Muscle layer of duodenum (tissue), 2 donors: ENCODE measurements around the gene KDM2A.
"Not testable (repeated sequence)": the region's sequence is repeated elsewhere in the genome, so short reads cannot be mapped to it uniquely, and the experiment has no call there.

Experiments
- H3K27ac ChIP-seq: one replicate; pipeline ENCODE4 v1.7.0; 2013; ENCODE audit warnings: mild to moderate bottlenecking, low read length
- H3K27me3 ChIP-seq: one replicate; pipeline ENCODE4 v1.7.0; 2013; ENCODE audit warnings: low read depth, mild to moderate bottlenecking, control low read depth, low read length
- H3K36me3 ChIP-seq, 2 donors: one replicate each; pipeline ENCODE4 v1.7.0; 2013; ENCODE audit warnings: low read length in 2 of 2, control low read depth in 1 of 2, mild to moderate bottlenecking in 1 of 2; ENCODE audit not compliant: insufficient read depth in 2 of 2, control insufficient read depth in 1 of 2
- H3K4me1 ChIP-seq, 2 donors: one replicate each; pipeline ENCODE4 v1.7.0; 2013; ENCODE audit warnings: low read length in 2 of 2, mild to moderate bottlenecking in 2 of 2, control low read depth in 1 of 2, moderate library complexity in 1 of 2; ENCODE audit not compliant: insufficient read depth in 2 of 2, control insufficient read depth in 1 of 2
- H3K4me3 ChIP-seq, 2 donors: one replicate each; pipeline ENCODE4 v1.7.0; 2013; ENCODE audit warnings: low read length in 2 of 2, low read depth in 1 of 2, mild to moderate bottlenecking in 1 of 2
- H3K9me3 ChIP-seq, 2 donors: one replicate each; pipeline ENCODE4 v1.7.0; 2013; ENCODE audit warnings: low read length in 2 of 2, control low read depth in 1 of 2, mild to moderate bottlenecking in 1 of 2; ENCODE audit not compliant: control insufficient read depth in 1 of 2
- donor health status: healthy.

The KDM2A gene

GRCh38 chr11:67251841-67252240 is 132.8 kb downstream of the KDM2A start:
- Histone ChIP-seq H3K36me3 (peaks cover 84 to 93% of the 10 kb centered on the region in 2 donors), H3K4me1 (no peaks in the 10 kb centered on the region), H3K4me3 (no peak overlapping the region), H3K27ac (no peak overlapping the region), H3K27me3 (no peaks in the 10 kb centered on the region), H3K9me3 (no peaks in the 10 kb centered on the region)

GRCh38 chr11:67252831-67253239 is 133.8 kb downstream of the KDM2A start:
- Histone ChIP-seq H3K36me3 (peaks cover 81 to 90% of the 10 kb centered on the region in 2 donors), H3K27ac (no peak overlapping the region), H3K4me1 (no peaks in the 10 kb centered on the region)

GRCh38 chr11:67253872-67254624 is 135.0 kb downstream of the KDM2A start:
- Histone ChIP-seq H3K27me3 (no peaks in the 10 kb centered on the region), H3K27ac (no peak overlapping the region), H3K4me1 (no peaks in the 10 kb centered on the region), H3K36me3 (peaks cover 69 to 77% of the 10 kb centered on the region in 2 donors), H3K4me3 (no peak overlapping the region), H3K9me3 (no peaks in the 10 kb centered on the region)

More at GRCh38 chr11:67252831-67253239, 133.8 kb downstream of the KDM2A start:
- no peaks in the 10 kb centered on the region for H3K27me3 ChIP-seq
- H3K4me3 ChIP-seq, result no peak overlapping the region
- no peaks in the 10 kb centered on the region for H3K9me3 ChIP-seq

- peaks cover 61 to 70% of the 10 kb centered on the region in 2 donors for H3K36me3 ChIP-seq
These were observed 135.7 kb downstream of the KDM2A start for GRCh38 chr11:67254798-67255197.

GRCh38 chr11:67255353-67255752 is 136.3 kb downstream of the KDM2A start:
- H3K4me3 ChIP-seq, result no peak overlapping the region
- H3K27ac ChIP-seq, result no peak overlapping the region
- H3K9me3 ChIP-seq, result no peaks in the 10 kb centered on the region
- H3K27me3 ChIP-seq, result no peaks in the 10 kb centered on the region
- H3K36me3 ChIP-seq, result peaks cover 55 to 64% of the 10 kb centered on the region in 2 donors
- no peaks in the 10 kb centered on the region for H3K4me1 ChIP-seq

More at GRCh38 chr11:67254798-67255197, 135.7 kb downstream of the KDM2A start:
- Histone ChIP-seq H3K4me3 (no peak overlapping the region), H3K27me3 (no peaks in the 10 kb centered on the region), H3K27ac (no peak overlapping the region), H3K9me3 (no peaks in the 10 kb centered on the region), H3K4me1 (no peaks in the 10 kb centered on the region)

- Histone ChIP-seq H3K27me3 (no peaks in the 10 kb centered on the region), H3K4me1 (no peaks in the 10 kb centered on the region), H3K4me3 (no peak overlapping the region), H3K27ac (no peak overlapping the region), H3K9me3 (no peaks in the 10 kb centered on the region), H3K36me3 (peaks cover 50 to 60% of the 10 kb centered on the region in 2 donors)
These were observed 136.8 kb downstream of the KDM2A start for GRCh38 chr11:67255864-67256263.

- Histone ChIP-seq H3K27ac (no peak overlapping the region), H3K4me1 (peaks cover 0 to under 1% of the 10 kb centered on the region in 2 donors), H3K27me3 (no peaks in the 10 kb centered on the region), H3K4me3 (no peak overlapping the region), H3K9me3 (no peaks in the 10 kb centered on the region), H3K36me3 (peaks cover 43 to 54% of the 10 kb centered on the region in 2 donors)
These were observed 137.5 kb downstream of the KDM2A start for GRCh38 chr11:67256477-67257135.

GRCh38 chr11:67260406-67260805 is 141.3 kb downstream of the KDM2A start:
- Histone ChIP-seq H3K4me1 (peaks cover 0 to 20% of the 10 kb centered on the region in 2 donors), H3K9me3 (no peaks in the 10 kb centered on the region), H3K4me3 (no peak overlapping the region), H3K36me3 (peaks cover 5 to 16% of the 10 kb centered on the region in 2 donors), H3K27me3 (no peaks in the 10 kb centered on the region), H3K27ac (no peak overlapping the region)

GRCh38 chr11:67260885-67261639 is 142.0 kb downstream of the KDM2A start:
- not testable (repeated sequence) for H3K27me3 ChIP-seq, H3K9me3 ChIP-seq, H3K27ac ChIP-seq, H3K36me3 ChIP-seq
- peaks cover 4 to 23% of the 10 kb centered on the region in 2 donors for H3K4me1 ChIP-seq
- H3K4me3 ChIP-seq, result peak overlapping the region; percentile 44 to 45

- Histone ChIP-seq H3K9me3 (no peaks in the 10 kb centered on the region), H3K4me3 (peak overlapping the region in 1 of 2 donors; percentile 45), H3K27me3 (no peaks in the 10 kb centered on the region), H3K4me1 (peaks cover 4 to 23% of the 10 kb centered on the region in 2 donors), H3K27ac (no peak overlapping the region), H3K36me3 (peaks cover 0 to 4% of the 10 kb centered on the region in 2 donors)
These were observed 142.5 kb downstream of the KDM2A start for GRCh38 chr11:67261640-67261945.

- H3K4me3 ChIP-seq, result peak overlapping the region in 1 of 2 donors; percentile 45
- H3K27ac ChIP-seq, result no peak overlapping the region
- peaks cover 4 to 24% of the 10 kb centered on the region in 2 donors for H3K4me1 ChIP-seq
These were observed 143.1 kb downstream of the KDM2A start for GRCh38 chr11:67261946-67262681.

More at GRCh38 chr11:67261946-67262681, 143.1 kb downstream of the KDM2A start:
- Histone ChIP-seq H3K9me3 (no peaks in the 10 kb centered on the region), H3K27me3 (no peaks in the 10 kb centered on the region), H3K36me3 (no peaks in the 10 kb centered on the region)
